IMR-90 (cell line): ENCODE results near the gene GALNT6. TPM values are rescaled to one million over a fixed set of nuclear protein-coding genes. Genes with fewer than 3 reads are reported as not detected.
A peak's percentile ranks its signal among the peaks of the same experiment; 100 is the strongest.

Experiments used
- ATAC-seq: fragments of 200-7000 bp; cut with Tn5 transposase; 2 replicates; pipeline ENCODE4 v1.9.1; 2020; ENCODE audit warnings: low read depth, mild to moderate bottlenecking, moderate library complexity
- BruUV-seq: library from RNA; stranded (reverse); fragments of 400-500 nt; replicated peaks from 2 replicates; lab custom pipeline; 2021; lab: Mats Ljungman, UMichigan
- CTCF ChIA-PET: fragments of 300-600 bp; formaldehyde crosslinking; extraction: SDS; loops from one replicate; lab custom pipeline; 2021; ENCODE audit warnings: antibody characterized with exemption; lab: Yijun Ruan, JAX
- POLR2A ChIA-PET: fragments of 300-600 bp; sonication (Branson Sonifier 250); formaldehyde crosslinking; loops from one replicate; lab custom pipeline; 2022; ENCODE audit warnings: antibody characterized with exemption; ENCODE audit not compliant: unreplicated experiment; lab: Charles Lee
- DNase-seq: peaks from one replicate; pipeline ENCODE4 v3.0.0; 2013
- H2AFZ ChIP-seq: replicated peaks from 2 replicates; pipeline ENCODE3; 2013; ENCODE audit warnings: low read length, mild to moderate bottlenecking; ENCODE audit not compliant: poor library complexity
- H2AK5ac ChIP-seq: 2 replicates; pipeline ENCODE4 v1.6.1; 2013; ENCODE audit warnings: low read depth, low read length, inconsistent platforms
- H2AK9ac ChIP-seq: replicated peaks from 2 replicates; pipeline ENCODE3; 2013; ENCODE audit warnings: mild to moderate bottlenecking, low read depth, low read length, moderate library complexity; ENCODE audit not compliant: poor library complexity
- H2BK120ac ChIP-seq: 2 replicates; pipeline ENCODE4 v1.6.1; 2013; ENCODE audit warnings: low read depth, low read length, inconsistent platforms
- H2BK15ac ChIP-seq: 3 replicates; pipeline ENCODE4 v1.6.1; 2013; ENCODE audit warnings: low read depth, low read length, inconsistent platforms
- H2BK20ac ChIP-seq: 2 replicates; pipeline ENCODE4 v1.6.1; 2013; ENCODE audit warnings: low read depth, mild to moderate bottlenecking, inconsistent platforms, low read length, moderate library complexity
- H2BK5ac ChIP-seq: 2 replicates; pipeline ENCODE4 v1.6.1; 2013; ENCODE audit warnings: mild to moderate bottlenecking, low read depth, low read length, inconsistent platforms; ENCODE audit not compliant: poor library complexity, severe bottlenecking
- H3K14ac ChIP-seq: replicated peaks from 2 replicates; pipeline ENCODE4 v1.6.1; 2013; ENCODE audit warnings: low read depth, low read length, inconsistent platforms
- H3K18ac ChIP-seq: 2 replicates; pipeline ENCODE4 v1.6.1; 2013; ENCODE audit warnings: low read depth, low read length, control low read depth
- H3K23ac ChIP-seq: 2 replicates; pipeline ENCODE4 v1.6.1; 2013; ENCODE audit warnings: low read depth, low read length, inconsistent platforms
- H3K27ac ChIP-seq: 2 replicates; pipeline ENCODE4 v1.5.1; 2013; ENCODE audit warnings: mild to moderate bottlenecking, control low read depth, low read length; ENCODE audit not compliant: insufficient read depth
- H3K27me3 ChIP-seq: 2 replicates; pipeline ENCODE4 v1.6.1; 2013; ENCODE audit warnings: low read length; ENCODE audit not compliant: control insufficient read depth, insufficient read depth
- H3K36me3 ChIP-seq: 2 replicates; pipeline ENCODE4 v1.6.1; 2013; ENCODE audit warnings: low read length, mixed read lengths; ENCODE audit not compliant: control insufficient read depth, insufficient read depth
- H3K4ac ChIP-seq: 2 replicates; pipeline ENCODE4 v1.6.1; 2013; ENCODE audit warnings: low read depth, low read length, inconsistent platforms
- H3K4me1 ChIP-seq: 2 replicates; pipeline ENCODE4 v1.6.1; 2013; ENCODE audit warnings: low read length, mixed read lengths; ENCODE audit not compliant: control insufficient read depth, insufficient read depth
- H3K4me2 ChIP-seq: 2 replicates; pipeline ENCODE4 v1.6.1; 2013; ENCODE audit warnings: low read depth, mild to moderate bottlenecking, control low read depth, low read length, moderate library complexity
- H3K4me3 ChIP-seq: 2 replicates; pipeline ENCODE4 v1.5.1; 2013; ENCODE audit warnings: low read depth, mild to moderate bottlenecking, control low read depth, low read length, moderate library complexity; ENCODE audit not compliant: insufficient read depth
- H3K56ac ChIP-seq: 2 replicates; pipeline ENCODE4 v1.6.1; 2013; ENCODE audit warnings: low read length, inconsistent platforms; ENCODE audit not compliant: insufficient read depth; ENCODE audit errors: extremely low read depth
- H3K79me1 ChIP-seq, 2 experiments: 2 replicates each; pipeline ENCODE4 v1.6.1; 2013; ENCODE audit warnings: low read length in 2 of 2, inconsistent platforms in 1 of 2, low read depth in 1 of 2
- H3K9ac ChIP-seq: 2 replicates; pipeline ENCODE4 v1.6.1; 2013; ENCODE audit warnings: low read depth, low read length, control low read depth
- H3K9me1 ChIP-seq: 2 replicates; pipeline ENCODE4 v1.6.1; 2013; ENCODE audit warnings: low read length, inconsistent platforms; ENCODE audit not compliant: insufficient read depth
- H3K9me3 ChIP-seq: 2 replicates; pipeline ENCODE4 v1.6.1; 2013; ENCODE audit warnings: low read length; ENCODE audit not compliant: control insufficient read depth, insufficient read depth
- H4K20me1 ChIP-seq: 2 replicates; pipeline ENCODE4 v1.6.1; 2013; ENCODE audit warnings: low read length, inconsistent platforms; ENCODE audit not compliant: insufficient read depth
- H4K5ac ChIP-seq: 2 replicates; pipeline ENCODE4 v1.6.1; 2013; ENCODE audit warnings: mild to moderate bottlenecking, low read depth, low read length, control low read depth
- H4K8ac ChIP-seq, 2 experiments: 2 replicates each; pipeline ENCODE4 v1.6.1; 2013; ENCODE audit warnings: low read depth in 2 of 2, low read length in 2 of 2, control low read depth in 1 of 2, inconsistent platforms in 1 of 2
- H4K91ac ChIP-seq: 2 replicates; pipeline ENCODE4 v1.6.1; 2013; ENCODE audit warnings: low read depth, low read length, inconsistent platforms; ENCODE audit not compliant: insufficient read depth
- BHLHE40 ChIP-seq: fragments of 150-350 bp; IDR thresholded peaks from 2 replicates; pipeline ENCODE4 v1.6.1; 2016; ENCODE audit warnings: mild to moderate bottlenecking, low read depth, low read length
- CEBPB ChIP-seq: IDR thresholded peaks from 2 replicates; pipeline ENCODE4 v1.6.1; 2012; ENCODE audit warnings: low read depth, low read length, improper control_type of control experiment
- CHD1 ChIP-seq: IDR thresholded peaks from 2 replicates; pipeline ENCODE4 v1.6.1; 2012; ENCODE audit warnings: low read depth, low read length, improper control_type of control experiment
- FOS ChIP-seq: fragments of 150-350 bp; IDR thresholded peaks from 2 replicates; pipeline ENCODE4 v1.6.1; 2016; ENCODE audit warnings: low read depth, low read length
- MAFK ChIP-seq: IDR thresholded peaks from 2 replicates; pipeline ENCODE4 v1.6.1; 2012; ENCODE audit warnings: low read depth, low read length, improper control_type of control experiment
- MAZ ChIP-seq: IDR thresholded peaks from 2 replicates; pipeline ENCODE4 v1.6.1; 2012; ENCODE audit warnings: low read depth, mild to moderate bottlenecking, low read length, improper control_type of control experiment, moderate library complexity, borderline replicate concordance
- MXI1 ChIP-seq: IDR thresholded peaks from 2 replicates; pipeline ENCODE4 v1.6.1; 2012; ENCODE audit warnings: low read depth, mild to moderate bottlenecking, low read length, moderate library complexity, borderline replicate concordance
- NFE2L2 ChIP-seq: fragments of 150-350 bp; IDR thresholded peaks from 2 replicates; pipeline ENCODE4 v1.6.1; 2016; ENCODE audit warnings: low read depth, mild to moderate bottlenecking, low read length
- POLR2A ChIP-seq: IDR thresholded peaks from 2 replicates; pipeline ENCODE4 v1.6.1; 2012; ENCODE audit warnings: mild to moderate bottlenecking, low read depth, low read length
- RAD21 ChIP-seq: IDR thresholded peaks from 2 replicates; pipeline ENCODE4 v1.6.1; 2012; ENCODE audit warnings: low read length, improper control_type of control experiment
- RCOR1 ChIP-seq: IDR thresholded peaks from 2 replicates; pipeline ENCODE4 v1.6.1; 2012; ENCODE audit warnings: mild to moderate bottlenecking, low read length, improper control_type of control experiment; ENCODE audit not compliant: insufficient replicate concordance
- RFX5 ChIP-seq: IDR thresholded peaks from 2 replicates; pipeline ENCODE4 v1.8.0; 2012; ENCODE audit warnings: low read depth, mild to moderate bottlenecking, low read length, moderate library complexity
- SMC3 ChIP-seq: fragments of 150-350 bp; IDR thresholded peaks from 2 replicates; pipeline ENCODE4 v1.6.1; 2016; ENCODE audit warnings: low read depth, mild to moderate bottlenecking, antibody characterized with exemption, low read length, moderate library complexity
- WGBS, 2 experiments: methylation state at CpG; one replicate each; pipeline versions ENCODE4 v1.1.5 to v1.1.7; 2013; ENCODE audit warnings: missing lambda C conversion rate in 2 of 2; ENCODE audit not compliant: insufficient read length in 1 of 2; ENCODE audit errors: extremely low coverage in 2 of 2; 5-methylcytosine and 5-hydroxymethylcytosine counted together
- dilution Hi-C: fragments of 300-500 bp; cut with HindIII; formaldehyde crosslinking; loops from one replicate; pipeline ENCODE4 v1.14.3; 2018; ENCODE audit warnings: low sequenced_read_pairs; ENCODE audit not compliant: unreplicated experiment
- in situ Hi-C: fragments of 300-500 bp; cut with MboI; formaldehyde crosslinking; loops from 3 replicates; pipeline ENCODE4 v1.14.3; 2019; ENCODE audit warnings: low sequenced_read_pairs, inconsistent platforms, mixed read lengths
- intact Hi-C: fragments of 100-400 bp; cut with micrococcal nuclease; formaldehyde crosslinking; loops from 2 replicates; pipeline ENCODE4 v1.10.0; 2022
- polyA plus RNA-seq, 3 experiments: library from polyadenylated mRNA; depleted of rRNA; stranded (reverse); fragments of >200 nt; gene quantifications; 2 replicates each; pipeline ENCODE4 v1.2.3, GENCODE V29; 2012; ENCODE audit warnings: low replicate concordance in 1 of 3
- total RNA-seq: library from RNA; depleted of rRNA; stranded (reverse); fragments of >200 nt; gene quantifications from 2 replicates; pipeline ENCODE4 v1.2.3, GENCODE V29; 2012
- TF ChIP-seq, protein P1 (sequence below): fragments of 150-350 bp; IDR thresholded peaks from 2 replicates; pipeline ENCODE4 v1.6.1; 2017; ENCODE audit warnings: mild to moderate bottlenecking, antibody characterized with exemption, low read length, low read depth
- TF ChIP-seq, protein P2 (sequence below): conservative IDR thresholded peaks from 2 replicates; pipeline ENCODE4 v1.5.1; 2012; ENCODE audit warnings: mild to moderate bottlenecking, low read depth, low read length, improper control_type of control experiment
- TF ChIP-seq, protein P3 (sequence below): fragments of 150-350 bp; IDR thresholded peaks from 2 replicates; pipeline ENCODE4 v1.6.1; 2016; ENCODE audit warnings: low read depth, mild to moderate bottlenecking, low read length, moderate library complexity, borderline replicate concordance

The GALNT6 gene
- total and polyA plus RNA-seq, 2 of the 4 experiments (the other 2 are of a cell fraction), result 17.1 to 23.7 TPM

DNA sequence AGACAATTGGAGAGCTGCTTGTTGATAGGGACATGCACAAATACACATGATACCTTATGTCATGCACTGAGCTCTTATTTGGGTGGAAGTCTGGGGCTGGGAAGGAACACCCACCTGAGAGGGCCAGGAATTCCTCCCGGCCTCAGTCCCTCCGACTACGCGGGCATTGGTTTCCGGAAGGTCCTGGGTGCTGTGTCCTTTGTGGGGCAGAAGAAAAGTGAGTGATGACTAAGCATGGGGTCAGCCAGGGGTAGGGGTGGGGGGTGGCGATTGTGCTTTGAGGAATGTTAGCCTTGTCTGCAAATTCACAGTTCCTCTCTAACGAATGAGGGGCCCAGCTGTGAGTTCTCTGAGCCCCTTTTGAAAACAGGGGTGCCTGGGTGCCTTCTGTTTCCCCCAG is 45.5 kb downstream of the GALNT6 start:
- Histone ChIP-seq H3K18ac (no peak overlapping the region), H3K79me1 (no peaks in the 10 kb centered on the region), H2BK5ac (no peak overlapping the region), H4K8ac (peak overlapping the region in 1 of 2 experiments; percentile 27; a peak in 1 of 4 replicates), H3K9me3 (no peaks in the 10 kb centered on the region), H3K14ac (peak overlapping the region; percentile 25; the same call in 1 of the 2 replicates), H3K4me1 (peaks cover 4% of the 10 kb centered on the region), H3K36me3 (no peaks in the 10 kb centered on the region), H3K4ac (peak overlapping the region; percentile 32; the same call in 1 of the 2 replicates), H2AK9ac (peak overlapping the region; percentile 11), H3K27ac (no peak overlapping the region), H2BK20ac (no peak overlapping the region), H3K4me2 (no peak overlapping the region), H4K5ac (no peak overlapping the region), H4K20me1 (no peaks in the 10 kb centered on the region), H3K4me3 (no peak overlapping the region), H3K27me3 (no peaks in the 10 kb centered on the region), H2BK120ac (no peak overlapping the region), H3K9ac (no peak overlapping the region), H3K23ac (no peak overlapping the region), H3K56ac (no peak overlapping the region), H4K91ac (no peak overlapping the region), H2AK5ac (0 out of 2 replicates have a peak overlapping the region, but pooled peaks have one; percentile 21), H2BK15ac (no peak overlapping the region), H3K9me1 (peaks cover 2% of the 10 kb centered on the region; the same call in 1 of the 2 replicates), H2AFZ (peak overlapping the region; percentile 56)
- intact Hi-C loops (loop anchor here (10.0 kb wide), 1 partner anchor 261 kb away; the partner anchor contains the start of gene CSRNP2), dilution Hi-C loops (no loop called here), in situ Hi-C loops (loop anchor here (10.0 kb wide), 2 partner anchors 261 to 521 kb away; partner anchors contain the start of gene CSRNP2)
- ChIA-PET POLR2A (no interaction called here), CTCF (interaction anchor here (0.6 kb wide), 1 partner anchor 40 kb away, joined by 4 read pairs; no protein-coding TSS in a partner anchor)
- ATAC-seq (no peak; the same call in 1 of the 2 replicates), DNase-seq (peak; percentile 16)
- no TSS peak for BruUV-seq
- TF ChIP-seq CHD1 (no peak), RFX5 (no peak), RCOR1 (no peak), POLR2A (no peak), CEBPB (no peak), MAFK (no peak), MAZ (no peak), NFE2L2 (no peak), RAD21 (no peak), MXI1 (no peak), BHLHE40 (no peak), FOS (no peak), SMC3 (no peak)
- TF ChIP-seq, protein P1, sequence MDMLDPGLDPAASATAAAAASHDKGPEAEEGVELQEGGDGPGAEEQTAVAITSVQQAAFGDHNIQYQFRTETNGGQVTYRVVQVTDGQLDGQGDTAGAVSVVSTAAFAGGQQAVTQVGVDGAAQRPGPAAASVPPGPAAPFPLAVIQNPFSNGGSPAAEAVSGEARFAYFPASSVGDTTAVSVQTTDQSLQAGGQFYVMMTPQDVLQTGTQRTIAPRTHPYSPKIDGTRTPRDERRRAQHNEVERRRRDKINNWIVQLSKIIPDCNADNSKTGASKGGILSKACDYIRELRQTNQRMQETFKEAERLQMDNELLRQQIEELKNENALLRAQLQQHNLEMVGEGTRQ, result no peak
- TF ChIP-seq, protein P2, sequence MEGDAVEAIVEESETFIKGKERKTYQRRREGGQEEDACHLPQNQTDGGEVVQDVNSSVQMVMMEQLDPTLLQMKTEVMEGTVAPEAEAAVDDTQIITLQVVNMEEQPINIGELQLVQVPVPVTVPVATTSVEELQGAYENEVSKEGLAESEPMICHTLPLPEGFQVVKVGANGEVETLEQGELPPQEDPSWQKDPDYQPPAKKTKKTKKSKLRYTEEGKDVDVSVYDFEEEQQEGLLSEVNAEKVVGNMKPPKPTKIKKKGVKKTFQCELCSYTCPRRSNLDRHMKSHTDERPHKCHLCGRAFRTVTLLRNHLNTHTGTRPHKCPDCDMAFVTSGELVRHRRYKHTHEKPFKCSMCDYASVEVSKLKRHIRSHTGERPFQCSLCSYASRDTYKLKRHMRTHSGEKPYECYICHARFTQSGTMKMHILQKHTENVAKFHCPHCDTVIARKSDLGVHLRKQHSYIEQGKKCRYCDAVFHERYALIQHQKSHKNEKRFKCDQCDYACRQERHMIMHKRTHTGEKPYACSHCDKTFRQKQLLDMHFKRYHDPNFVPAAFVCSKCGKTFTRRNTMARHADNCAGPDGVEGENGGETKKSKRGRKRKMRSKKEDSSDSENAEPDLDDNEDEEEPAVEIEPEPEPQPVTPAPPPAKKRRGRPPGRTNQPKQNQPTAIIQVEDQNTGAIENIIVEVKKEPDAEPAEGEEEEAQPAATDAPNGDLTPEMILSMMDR, result no peak
- TF ChIP-seq, protein P3, sequence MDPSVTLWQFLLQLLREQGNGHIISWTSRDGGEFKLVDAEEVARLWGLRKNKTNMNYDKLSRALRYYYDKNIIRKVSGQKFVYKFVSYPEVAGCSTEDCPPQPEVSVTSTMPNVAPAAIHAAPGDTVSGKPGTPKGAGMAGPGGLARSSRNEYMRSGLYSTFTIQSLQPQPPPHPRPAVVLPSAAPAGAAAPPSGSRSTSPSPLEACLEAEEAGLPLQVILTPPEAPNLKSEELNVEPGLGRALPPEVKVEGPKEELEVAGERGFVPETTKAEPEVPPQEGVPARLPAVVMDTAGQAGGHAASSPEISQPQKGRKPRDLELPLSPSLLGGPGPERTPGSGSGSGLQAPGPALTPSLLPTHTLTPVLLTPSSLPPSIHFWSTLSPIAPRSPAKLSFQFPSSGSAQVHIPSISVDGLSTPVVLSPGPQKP, result no peak
- WGBS, 2 experiments, result no CpG with 5 or more reads among the region's 7 CpGs
